Progenitor cell of endocrine pancreas (in vitro differentiated cells): Measurements from ENCODE around the gene FYN. TPM values are rescaled to one million over a fixed set of nuclear protein-coding genes. Genes with fewer than 3 reads are reported as not detected.

Experiments
- DNase-seq: peaks from one replicate; pipeline ENCODE4 v3.0.0; 2021; ENCODE audit warnings: low spot score; ENCODE audit not compliant: unreplicated experiment
- H3K27ac Mint-ChIP-seq: 2 replicates; pipeline ENCODE4 v1.8.0; 2021; ENCODE audit warnings: mild to moderate bottlenecking, moderate library complexity, mixed read lengths
- H3K27me3 Mint-ChIP-seq: 2 replicates; pipeline ENCODE4 v1.8.0; 2021; ENCODE audit warnings: mixed read lengths
- H3K36me3 Mint-ChIP-seq: 2 replicates; pipeline ENCODE4 v1.8.0; 2022; ENCODE audit warnings: mixed read lengths; ENCODE audit not compliant: insufficient read depth
- H3K4me1 Mint-ChIP-seq: 2 replicates; pipeline ENCODE4 v1.8.0; 2021; ENCODE audit warnings: low read depth, mixed read lengths
- H3K4me3 Mint-ChIP-seq: 2 replicates; pipeline ENCODE4 v1.8.0; 2021; ENCODE audit warnings: low read depth, mild to moderate bottlenecking, moderate library complexity, mixed read lengths
- H3K9me3 Mint-ChIP-seq: 2 replicates; pipeline ENCODE4 v1.8.0; 2021; ENCODE audit warnings: low read depth, mixed read lengths
- CTCF ChIP-seq: fragments of 200-600 bp; sonication (generic); IDR thresholded peaks from one replicate; pipeline ENCODE4 v1.5.0; 2021; ENCODE audit warnings: antibody characterized with exemption, mild to moderate bottlenecking; ENCODE audit not compliant: unreplicated experiment
- total RNA-seq: library from RNA; stranded (reverse); gene quantifications from 2 replicates; pipeline ENCODE4 v1.2.1, GENCODE V29; 2021

FYN gene
- total RNA-seq, 1 donor from 2014 or later: 169 TPM

GRCh38 chr6:111776236-111777221, 96.7 kb downstream of the FYN start:
- H3K4me3 Mint-ChIP-seq: no peak overlapping the region
- H3K36me3 Mint-ChIP-seq: peaks cover 5% of the 10 kb centered on the region
- no peak overlapping the region for H3K27ac Mint-ChIP-seq
- H3K4me1 Mint-ChIP-seq: peaks cover 17% of the 10 kb centered on the region
- TF ChIP-seq CTCF: no peak
- H3K9me3 Mint-ChIP-seq: no peaks in the 10 kb centered on the region
- DNase-seq: no peak
- H3K27me3 Mint-ChIP-seq: no peaks in the 10 kb centered on the region

GRCh38 chr6:111775145-111775922, 97.9 kb downstream of the FYN start:
- H3K4me3 Mint-ChIP-seq: no peak overlapping the region
- H3K9me3 Mint-ChIP-seq: no peaks in the 10 kb centered on the region
- peaks cover 8% of the 10 kb centered on the region for H3K36me3 Mint-ChIP-seq
- H3K4me1 Mint-ChIP-seq: peaks cover 23% of the 10 kb centered on the region
- DNase-seq: no peak
- no peak for TF ChIP-seq CTCF
- H3K27me3 Mint-ChIP-seq: no peaks in the 10 kb centered on the region
- no peak overlapping the region for H3K27ac Mint-ChIP-seq

DNA sequence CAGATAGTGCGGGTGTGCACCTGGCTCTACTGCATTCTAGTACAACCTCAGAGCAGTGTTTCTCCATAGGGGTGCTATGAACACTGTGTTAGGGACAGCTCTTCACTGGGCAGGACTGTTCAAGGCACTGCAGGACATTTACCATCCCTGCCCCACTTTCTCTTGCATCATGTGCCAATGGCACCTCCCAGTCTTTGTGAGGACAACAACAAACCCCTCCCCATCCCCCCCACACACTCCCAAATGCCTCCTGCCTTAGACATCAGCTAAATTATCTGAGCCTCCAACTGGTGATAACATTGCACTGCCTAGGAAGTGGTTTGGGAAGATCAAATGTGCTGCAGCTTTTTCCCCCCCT, 98.9 kb downstream of the FYN start:
- DNase-seq: no peak
- no peak overlapping the region for H3K4me3 Mint-ChIP-seq
- H3K9me3 Mint-ChIP-seq: no peaks in the 10 kb centered on the region
- peaks cover 29% of the 10 kb centered on the region for H3K4me1 Mint-ChIP-seq
- H3K36me3 Mint-ChIP-seq: peaks cover 7% of the 10 kb centered on the region
- TF ChIP-seq CTCF: no peak
- H3K27me3 Mint-ChIP-seq: no peaks in the 10 kb centered on the region
- no peak overlapping the region for H3K27ac Mint-ChIP-seq

DNA sequence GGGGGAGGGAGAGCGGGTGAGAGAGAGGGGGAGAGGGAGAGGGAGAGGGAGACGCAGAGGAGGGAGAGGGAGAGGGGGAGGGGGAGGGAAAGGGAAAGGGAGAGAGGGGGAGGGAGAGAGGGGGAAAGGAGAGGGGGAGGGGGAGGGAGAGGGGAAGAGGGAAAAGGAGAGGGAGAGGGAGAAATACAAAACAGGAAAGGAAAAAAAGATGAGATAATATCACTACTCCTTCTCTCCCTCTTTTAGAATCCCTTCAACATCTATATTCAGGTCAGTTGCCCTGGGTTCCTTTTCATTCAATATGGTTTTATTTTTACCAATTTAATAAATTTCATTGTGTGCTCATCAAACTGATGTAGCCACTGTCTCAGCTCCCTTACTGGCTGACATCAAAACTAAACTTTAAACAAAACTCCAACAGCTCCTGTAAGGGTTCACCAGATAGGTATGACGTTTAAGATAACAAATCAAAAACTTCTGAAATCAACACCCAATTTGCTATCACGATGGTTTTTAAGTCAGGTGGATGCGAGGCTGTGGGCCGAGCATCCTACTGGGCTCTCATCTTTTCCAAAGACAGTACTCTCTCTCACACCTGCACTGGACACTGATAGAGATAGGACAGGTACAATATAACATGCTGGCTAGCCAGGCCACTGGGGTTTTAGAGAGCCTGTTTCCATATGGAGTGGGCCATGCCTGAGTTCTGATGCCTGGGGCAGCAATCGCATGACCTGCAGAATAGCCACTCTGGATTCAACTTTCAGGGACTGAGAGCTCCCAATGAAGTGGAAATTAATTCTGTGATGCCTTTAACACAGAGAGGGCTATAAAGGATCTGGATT, 99.5 kb downstream of the FYN start:
- Mint-ChIP-seq H3K4me3 (no peak overlapping the region), H3K27ac (no peak overlapping the region), H3K27me3 (no peaks in the 10 kb centered on the region), H3K4me1 (peaks cover 31% of the 10 kb centered on the region), H3K36me3 (peaks cover 7% of the 10 kb centered on the region), H3K9me3 (no peaks in the 10 kb centered on the region)
- TF ChIP-seq CTCF: no peak
- no peak for DNase-seq

DNA sequence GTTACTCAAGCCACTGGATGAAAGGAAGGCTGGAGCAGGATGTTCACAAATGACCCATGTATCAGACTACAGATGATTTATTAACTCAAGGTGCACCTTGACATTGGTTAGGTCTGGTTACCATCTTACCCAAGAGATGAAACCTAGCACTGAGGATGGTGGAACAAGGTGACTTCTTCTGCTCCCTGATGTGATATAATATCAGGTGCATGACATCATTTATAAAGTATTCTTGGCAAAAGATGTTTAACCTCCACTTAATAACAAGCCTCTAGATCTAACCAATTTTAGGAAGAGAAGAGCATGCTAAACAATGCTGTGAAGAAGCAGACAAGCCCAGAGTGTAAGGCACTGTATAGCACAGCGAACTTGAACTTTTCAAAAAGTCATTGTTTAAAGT, 100.9 kb downstream of the FYN start:
- no peak for TF ChIP-seq CTCF
- Mint-ChIP-seq H3K27ac (no peak overlapping the region), H3K27me3 (no peaks in the 10 kb centered on the region), H3K9me3 (no peaks in the 10 kb centered on the region), H3K4me3 (no peak overlapping the region), H3K36me3 (peaks cover 7% of the 10 kb centered on the region), H3K4me1 (peaks cover 32% of the 10 kb centered on the region)
- DNase-seq: no peak
